GM18508 (cell line): ENCODE measurements around the gene CYTH2.
"Not testable (repeated sequence)": the region's sequence is repeated elsewhere in the genome, so short reads cannot be mapped to it uniquely, and the experiment has no call there.

Experiments used
- ATAC-seq: cut with Tn5 transposase; IDR thresholded peaks from one replicate; pipeline ENCODE4 v1.9.1; 2021; ENCODE audit warnings: moderate number of reproducible peaks; ENCODE audit not compliant: insufficient read depth, unreplicated experiment

Gene CYTH2

GRCh38 chr19:48510421-48511268 is 41.5 kb downstream of the CYTH2 start:
- no peak for ATAC-seq

DNA sequence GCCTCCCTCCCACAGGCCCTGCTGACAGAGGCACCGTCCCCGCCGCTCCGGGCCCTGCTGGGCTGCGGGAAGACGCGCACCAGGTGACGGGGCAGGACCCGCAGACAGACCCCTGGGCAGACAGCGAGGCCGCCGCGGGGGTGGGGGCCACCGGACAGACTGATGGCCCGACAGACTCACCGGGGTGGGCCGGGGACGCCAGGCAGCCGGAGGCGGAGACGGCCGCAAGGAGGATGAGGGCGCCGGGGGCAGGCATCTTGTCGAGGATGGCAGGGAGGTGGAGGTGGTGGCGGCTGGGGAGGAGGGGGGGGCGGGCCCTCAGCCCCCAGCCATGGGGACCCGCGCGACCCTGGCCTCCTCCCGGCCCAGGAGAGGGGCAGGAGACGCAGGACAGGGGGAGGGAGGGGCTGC is 42.2 kb downstream of the CYTH2 start:
- no peak for ATAC-seq

- no peak for ATAC-seq
These were observed 42.8 kb downstream of the CYTH2 start, which contains the start of gene LMTK3 for GRCh38 chr19:48511800-48512503. Gene LMTK3 (minus strand): TSS chr19:48511835. CDS start chr19:48511576, 259 bp downstream.

DNA sequence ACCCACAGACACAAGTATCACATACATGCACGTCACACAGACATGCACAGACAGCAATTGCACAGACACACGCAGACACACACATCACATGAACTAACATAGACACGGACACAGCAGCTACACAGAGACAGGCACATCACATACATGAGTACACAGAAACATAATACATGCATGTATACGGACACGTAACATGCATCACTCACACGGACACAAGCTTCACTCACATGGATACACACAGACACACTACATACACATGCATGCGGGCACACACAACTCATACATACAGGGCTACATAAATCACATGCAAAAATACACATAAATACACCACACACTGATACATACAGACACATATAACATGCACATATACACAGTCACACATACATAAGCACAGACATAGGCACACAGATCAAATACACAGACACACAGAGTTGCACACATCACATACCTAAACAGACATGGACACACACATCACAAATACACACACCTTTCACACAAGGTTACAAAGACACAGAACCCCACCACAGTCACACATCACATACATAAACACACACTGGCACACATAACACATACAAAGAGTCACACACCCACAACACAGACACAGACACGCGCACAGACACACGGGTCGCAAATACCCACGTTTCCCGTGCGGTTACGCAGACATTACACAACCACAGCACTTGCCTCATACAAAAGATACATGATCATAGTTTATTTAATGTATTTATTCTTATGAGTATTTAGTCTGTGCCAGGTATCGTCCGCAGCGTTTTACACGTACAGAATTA is 43.5 kb downstream of the CYTH2 start:
- ATAC-seq, result no peak

DNA sequence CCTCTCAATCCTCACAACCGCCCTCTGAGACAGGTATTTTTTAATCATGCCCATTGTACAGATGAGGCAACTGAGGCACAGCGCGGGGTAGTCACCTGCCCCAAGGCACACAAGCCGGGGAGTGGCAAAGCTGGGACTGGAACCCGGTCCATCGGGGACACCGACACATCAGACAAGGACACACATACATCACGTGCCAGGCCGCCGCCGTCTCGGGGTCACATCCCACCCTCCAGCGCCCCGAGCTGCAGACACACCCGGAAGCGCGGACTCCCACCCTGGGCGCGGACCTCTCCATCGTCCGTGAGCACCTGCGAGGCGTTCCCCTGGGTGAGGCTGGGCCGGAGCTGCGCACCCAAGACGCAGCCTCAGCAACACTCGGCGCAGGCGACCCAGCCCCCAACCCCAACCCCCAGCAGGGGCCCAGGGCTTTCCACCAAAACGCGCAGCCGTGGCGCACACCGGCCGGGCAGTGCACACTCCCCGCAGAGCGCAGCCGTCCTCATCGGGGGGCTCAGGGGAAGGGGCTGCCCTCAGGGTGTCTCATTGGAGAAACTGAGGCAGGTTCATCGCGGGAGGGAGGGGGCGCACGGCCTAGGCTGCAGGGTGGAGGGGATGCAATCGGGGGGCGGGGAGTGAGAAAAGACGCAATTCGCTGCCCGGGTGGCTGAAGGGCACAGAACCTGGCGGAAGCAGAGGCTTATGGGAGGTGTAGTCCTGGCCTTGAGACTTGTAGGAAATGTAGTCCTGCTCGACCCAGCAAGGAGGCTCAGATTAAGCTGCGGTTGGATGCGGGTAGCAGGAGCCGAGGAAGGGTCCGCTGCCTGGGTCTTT is 44.3 kb downstream of the CYTH2 start:
- ATAC-seq, result no peak

- no peak for ATAC-seq
These were observed 44.9 kb downstream of the CYTH2 start for GRCh38 chr19:48514123-48514458.

GRCh38 chr19:48516536-48516935 is 47.4 kb downstream of the CYTH2 start:
- no peak for ATAC-seq

- ATAC-seq, result no peak
These were observed 49.0 kb downstream of the CYTH2 start for GRCh38 chr19:48518207-48518606.

- ATAC-seq, result not testable (repeated sequence)
These were observed 50.3 kb downstream of the CYTH2 start for GRCh38 chr19:48519426-48519825.

- ATAC-seq, result no peak
These were observed 51.0 kb downstream of the CYTH2 start for GRCh38 chr19:48520134-48520533.

GRCh38 chr19:48524221-48524620 is 55.1 kb downstream of the CYTH2 start:
- no peak for ATAC-seq

DNA sequence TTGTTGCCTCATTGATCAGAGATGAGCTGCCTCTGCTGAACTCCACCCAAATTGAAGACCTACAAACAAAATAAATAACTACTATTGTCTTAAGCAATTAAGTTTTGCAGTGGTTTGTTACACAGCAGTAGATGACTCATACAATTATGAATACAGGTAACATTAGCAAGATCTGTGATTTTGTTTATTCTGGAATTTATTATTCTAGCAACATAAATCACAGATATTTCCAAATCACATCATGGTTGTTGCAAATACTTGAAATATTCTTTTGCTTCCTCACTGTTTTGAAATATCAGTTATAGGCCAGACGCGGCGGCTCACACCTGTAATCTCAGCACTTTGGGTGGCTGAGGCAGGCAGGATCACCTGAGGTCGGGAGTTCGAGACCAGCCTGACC is 55.6 kb downstream of the CYTH2 start:
- ATAC-seq, result no peak

DNA sequence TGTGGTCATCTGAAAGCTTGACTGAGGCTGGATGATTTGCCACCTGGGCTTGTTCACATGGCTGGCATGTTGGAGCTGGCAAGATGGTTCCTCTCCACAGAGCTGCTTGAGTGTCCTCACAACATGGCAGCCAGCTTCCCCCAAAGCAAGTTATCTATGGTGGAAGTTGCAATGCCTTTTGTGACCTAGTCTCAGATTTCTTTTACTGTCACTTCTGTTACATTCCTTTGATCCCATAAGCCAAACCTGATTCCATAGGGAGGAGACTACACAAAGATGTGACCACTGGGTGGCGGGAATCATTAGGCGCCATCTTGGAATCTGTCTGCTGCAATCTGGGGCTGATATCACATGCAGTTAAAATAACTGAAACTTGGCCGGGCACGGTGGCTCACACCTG is 60.0 kb downstream of the CYTH2 start:
- no peak for ATAC-seq

GRCh38 chr19:48530066-48530720 is 61.0 kb downstream of the CYTH2 start:
- ATAC-seq, result no peak

GRCh38 chr19:48530770-48531169 is 61.6 kb downstream of the CYTH2 start:
- ATAC-seq, result no peak
